Germinal center (tissue), 1 donor: ENCODE results near the gene GNAO1.

Experiments
- DNase-seq: peaks from one replicate; pipeline ENCODE4 v3.0.0; 2012; ENCODE audit warnings: mixed read lengths, low spot score

Gene GNAO1

DNA sequence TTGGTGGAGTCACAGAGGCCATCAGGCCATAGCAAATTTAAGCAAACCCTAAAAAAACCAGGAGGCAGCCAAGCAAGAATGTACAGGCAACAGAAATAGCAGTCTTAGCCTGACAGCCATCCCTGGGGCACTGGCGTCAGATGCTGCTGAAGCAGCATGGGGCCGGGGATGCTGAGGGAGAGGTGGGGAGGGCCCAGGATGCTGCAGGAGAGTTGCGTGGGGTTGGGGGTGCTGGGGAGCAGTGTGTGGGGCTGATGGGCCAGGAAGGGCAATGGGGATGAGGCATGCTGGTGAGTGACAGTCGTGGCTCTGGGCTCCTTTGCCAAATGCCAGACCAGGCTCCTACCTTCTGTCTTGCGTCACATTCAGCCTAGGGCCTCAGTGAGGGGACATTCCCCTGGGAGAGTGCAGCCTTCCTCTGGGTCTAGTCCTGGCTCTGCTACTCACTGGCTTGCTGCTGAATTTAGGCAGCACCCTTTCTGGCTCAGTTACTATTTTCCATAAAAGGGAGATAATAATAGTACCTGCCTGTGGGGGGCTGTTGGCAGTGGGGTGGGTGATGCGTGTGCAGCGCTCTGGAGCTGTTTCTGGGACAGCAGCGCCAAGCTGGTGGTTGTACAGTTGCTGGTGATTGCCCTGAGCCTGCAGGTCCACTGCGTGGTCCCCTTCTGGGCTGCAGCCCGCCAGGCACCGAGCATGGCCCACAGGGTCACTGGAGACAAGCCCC, 146.0 kb downstream of the GNAO1 start:
- no peak for DNase-seq

GRCh38 chr16:56337858-56338325, 146.6 kb downstream of the GNAO1 start:
- DNase-seq, result no peak

GRCh38 chr16:56338566-56339318, 147.5 kb downstream of the GNAO1 start:
- DNase-seq, result no peak

DNA sequence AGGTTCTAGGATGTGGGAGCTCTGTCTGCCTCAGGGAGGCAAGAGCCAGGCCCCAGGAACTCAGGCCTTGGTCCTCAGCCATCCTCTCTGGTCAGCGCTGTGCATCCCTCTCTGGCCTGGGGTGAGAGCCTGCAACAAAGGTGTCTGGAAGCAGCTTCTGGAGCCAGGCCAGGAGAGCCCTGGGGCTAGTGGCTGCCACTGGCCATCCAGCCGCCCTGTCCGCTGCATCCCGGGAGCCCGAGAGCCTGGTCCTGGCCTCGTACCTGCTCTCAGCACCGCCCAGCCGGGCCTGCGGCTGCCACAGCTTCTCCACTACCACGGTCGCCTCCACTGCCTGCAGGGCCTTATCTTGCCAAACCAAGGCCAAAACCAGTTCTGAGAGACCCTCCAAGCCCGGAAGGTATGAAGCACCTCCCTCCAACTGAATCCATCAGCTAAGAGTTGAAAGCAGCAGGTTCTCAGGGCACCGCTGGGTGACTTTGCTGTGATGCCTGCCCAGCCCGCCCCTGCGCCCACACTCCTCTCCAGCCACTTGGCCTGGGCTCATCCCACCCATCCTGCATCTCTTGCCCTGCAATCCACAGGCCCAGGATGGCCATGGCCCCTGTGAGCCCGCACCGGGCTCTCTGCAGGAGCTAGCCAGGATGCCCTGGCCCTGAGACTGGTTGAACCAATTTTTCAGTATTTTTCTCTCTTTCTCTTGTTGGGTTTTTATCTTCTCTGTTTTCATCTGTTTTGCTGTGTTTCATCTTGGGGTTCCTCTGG, 148.3 kb downstream of the GNAO1 start:
- DNase-seq, result no peak

DNA sequence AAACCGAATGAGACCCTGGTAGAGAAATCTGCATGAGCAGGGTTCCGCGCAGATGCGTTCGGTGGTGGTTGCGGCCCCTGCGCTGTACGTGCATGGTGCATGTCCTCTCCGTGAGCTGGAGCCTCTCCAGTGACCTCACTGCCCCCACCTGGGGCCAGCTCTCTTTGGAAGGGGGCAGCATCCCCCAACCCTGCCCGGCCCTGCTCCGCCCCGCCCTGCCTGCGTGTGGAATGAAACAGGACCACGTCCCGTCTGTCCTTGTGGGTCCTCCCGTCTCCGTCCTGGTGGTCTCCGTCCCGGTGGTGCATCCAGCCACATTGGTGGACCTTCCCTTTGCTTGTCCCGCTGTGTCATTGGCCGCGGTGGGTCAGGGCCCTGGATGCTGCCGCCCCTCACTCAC, 149.1 kb downstream of the GNAO1 start:
- DNase-seq, result no peak

- no peak for DNase-seq
Measured at GRCh38 chr16:56340864-56341365, 149.6 kb downstream of the GNAO1 start.

- DNase-seq, result no peak
Measured at GRCh38 chr16:56341656-56342399, 150.5 kb downstream of the GNAO1 start.

DNA sequence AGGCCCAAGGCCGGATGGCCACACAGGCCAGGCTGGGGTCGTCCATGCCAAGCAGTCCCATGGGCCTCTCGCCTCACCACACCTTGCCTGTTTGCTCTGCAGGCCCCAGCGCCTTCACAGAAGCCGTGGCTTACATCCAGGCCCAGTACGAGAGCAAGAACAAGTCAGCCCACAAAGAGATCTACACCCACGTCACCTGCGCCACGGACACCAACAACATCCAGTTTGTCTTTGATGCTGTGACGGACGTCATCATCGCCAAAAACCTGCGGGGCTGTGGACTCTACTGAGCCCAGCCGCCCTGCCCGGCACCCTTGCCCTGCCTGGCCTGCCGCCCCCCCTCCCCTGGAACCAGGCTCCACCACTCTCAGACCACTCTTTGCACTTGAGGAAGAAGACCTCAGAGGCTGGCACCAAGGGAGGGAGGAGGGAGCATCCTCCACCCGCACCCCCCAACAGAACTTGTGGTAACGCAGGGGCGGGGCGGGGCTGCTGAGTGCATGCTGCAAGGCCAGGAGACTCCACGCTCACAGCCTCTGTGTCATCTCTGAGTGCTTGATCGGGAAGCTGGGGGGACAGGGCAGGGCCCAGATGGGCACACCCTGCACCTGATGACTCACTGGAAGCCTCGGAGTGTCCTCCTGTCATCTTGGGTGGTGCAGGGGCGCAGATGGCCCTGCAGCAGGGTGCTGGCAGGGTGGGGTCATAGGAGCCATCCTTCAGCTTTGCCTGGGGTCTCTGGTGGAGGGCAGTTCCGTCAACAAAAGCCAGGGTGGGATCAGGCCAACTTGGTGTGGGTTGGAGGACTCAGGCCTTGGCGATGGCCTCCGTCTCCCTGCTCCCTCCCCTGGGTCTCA, 152.6 kb downstream of the GNAO1 start:
- DNase-seq, result no peak

- DNase-seq, result no peak
Measured at GRCh38 chr16:56344518-56345405, 153.5 kb downstream of the GNAO1 start.

DNA sequence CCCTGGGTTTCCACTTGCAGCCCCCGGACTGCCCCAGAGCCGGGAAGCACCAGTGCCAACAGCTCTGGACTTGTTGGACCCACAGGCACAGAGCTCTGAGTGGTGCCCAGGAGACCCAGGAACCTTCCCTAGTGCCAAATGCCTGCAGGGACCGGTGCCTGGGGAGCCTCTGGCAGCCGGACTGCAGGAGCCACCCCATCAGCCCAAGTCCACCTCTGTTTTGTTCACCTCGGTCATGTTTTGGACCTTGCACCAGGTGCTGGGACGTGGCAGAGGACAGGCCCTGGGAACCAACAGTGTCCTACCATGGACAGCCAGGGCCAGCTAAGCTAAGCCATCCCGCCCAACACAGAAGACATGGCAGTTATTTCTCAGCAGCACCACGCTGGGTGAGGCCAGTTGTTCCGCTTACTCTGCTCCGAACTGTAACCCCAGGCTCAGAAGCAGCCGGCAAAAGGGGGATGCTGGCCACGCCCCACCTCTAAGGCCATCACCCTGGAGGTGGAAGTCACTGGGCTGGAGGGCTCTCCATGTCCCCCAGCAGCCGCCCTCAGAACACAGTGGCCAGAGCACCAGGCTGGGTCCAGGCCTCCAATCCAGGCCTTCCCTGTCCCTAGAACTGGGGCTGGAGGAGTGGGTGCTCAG, 154.2 kb downstream of the GNAO1 start:
- DNase-seq, result no peak

GRCh38 chr16:56346131-56346890, 155.0 kb downstream of the GNAO1 start:
- DNase-seq, result no peak

GRCh38 chr16:56347166-56347565, 155.9 kb downstream of the GNAO1 start:
- DNase-seq, result no peak

DNA sequence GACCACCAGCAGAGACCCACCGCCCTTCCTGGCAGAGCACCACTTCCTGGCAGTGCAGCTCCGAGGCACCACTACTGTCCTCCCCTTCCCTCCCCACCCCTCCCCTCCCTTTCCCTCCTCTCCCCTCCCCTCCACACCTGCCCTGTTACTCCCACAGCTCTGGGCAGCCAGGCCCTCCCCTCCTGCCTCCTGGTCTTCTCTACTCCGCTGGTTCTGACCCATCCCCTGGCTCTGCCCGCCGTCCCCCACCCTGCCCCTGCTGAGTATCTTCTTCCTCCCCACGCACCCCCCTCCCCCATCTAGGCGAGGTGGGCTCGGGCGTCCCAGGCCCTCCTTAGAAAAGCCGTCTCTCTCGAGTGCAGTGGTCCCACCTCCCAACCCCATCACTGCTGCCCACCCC, 156.4 kb downstream of the GNAO1 start:
- no peak for DNase-seq

- no peak for DNase-seq
Measured at GRCh38 chr16:56348168-56349085, 157.1 kb downstream of the GNAO1 start.

- no peak for DNase-seq
Measured at GRCh38 chr16:56349086-56349415, 157.8 kb downstream of the GNAO1 start.

- no peak for DNase-seq
Measured at GRCh38 chr16:56349711-56350161, 158.4 kb downstream of the GNAO1 start.
